ENCODE measurements around the gene MAD1L1. TPM values are rescaled to one million over a fixed set of nuclear protein-coding genes. Genes with fewer than 3 reads are reported as not detected.

MAD1L1 gene
- total and polyA plus RNA-seq, 2 donors (not counting 3 experiments of a cell fraction or from before 2014, with no cell fraction given), result 34.1 to 42.3 TPM

- no peak overlapping the region for H3K9ac ChIP-seq (replicated peaks; ENCODE audit: extremely low read depth, insufficient read depth, low read length)
- H3K27me3 ChIP-seq (ENCODE audit: control insufficient read depth in 2 of 2, insufficient read depth in 2 of 2, low read length in 2 of 2), result no peaks in the 10 kb centered on the region
- no peak for TF ChIP-seq GATA2 (IDR thresholded peaks at IDR 0.05; ENCODE audit: insufficient read depth, insufficient read length, low read depth, low read length)
- no peak for TF ChIP-seq POLR2A (IDR thresholded peaks at IDR 0.05; ENCODE audit: low read depth, low read length)
- no peak for TF ChIP-seq FOS (IDR thresholded peaks at IDR 0.05; ENCODE audit: borderline replicate concordance, insufficient read depth, low read length)
- TF ChIP-seq EZH2 (IDR thresholded peaks at IDR 0.05; ENCODE audit: borderline replicate concordance, low read depth, low read length, severe bottlenecking), result no peak
- intact Hi-C loops (cut with micrococcal nuclease), result no loop called here
- no peaks in the 10 kb centered on the region for H3K9me1 ChIP-seq (replicated peaks; ENCODE audit: control insufficient read depth, extremely low read depth, insufficient read depth, low read length)
- no peaks in the 10 kb centered on the region for H3K79me2 ChIP-seq (ENCODE audit: control insufficient read depth, insufficient read depth, low read length)
- no peak overlapping the region for H3K4me2 ChIP-seq (ENCODE audit: insufficient read depth, low read length)
- no peak overlapping the region for H3K4me3 ChIP-seq (replicated peaks in 1 of 3; ENCODE audit: insufficient read depth in 1 of 3, low read depth in 1 of 3, low read length in 3 of 3)
- no peaks in the 10 kb centered on the region for H4K20me1 ChIP-seq (replicated peaks; ENCODE audit: control insufficient read depth, extremely low read depth, insufficient read depth, low read length)
- H3K27ac ChIP-seq (ENCODE audit: insufficient read depth, low read depth, low read length), result no peak overlapping the region
- H3K9me3 ChIP-seq (replicated peaks; ENCODE audit: control insufficient read depth, insufficient read depth, low read length), result no peaks in the 10 kb centered on the region
- ChIA-PET CTCF (interaction anchor here (2.7 kb wide), 1 partner anchor 12 kb away, joined by 7 read pairs; no protein-coding TSS in a partner anchor), POLR2A (no interaction called here)
- no peak for FAIRE-seq
- H2AFZ ChIP-seq (ENCODE audit: low read depth, low read length), result no peak overlapping the region
- dilution Hi-C loops (cut with MboI; ENCODE audit: extremely low pct_ligation_motif_present, low sequenced_read_pairs), result no loop called here
- H3K36me3 ChIP-seq (ENCODE audit: control insufficient read depth in 2 of 2, extremely low read depth in 1 of 2, insufficient read depth in 2 of 2, low read length in 2 of 2), result no peaks in the 10 kb centered on the region
- DNase-seq (ENCODE audit: low read depth, low spot score), result no peak
- BruUV-seq (replicated peaks), result no TSS peak
- no peaks in the 10 kb centered on the region for H3K4me1 ChIP-seq (ENCODE audit: control insufficient read depth, extremely low read depth, insufficient read depth, low read length)
These were observed 337.7 kb downstream of the MAD1L1 start for GRCh38 chr7:1894906-1895663.

GRCh38 chr7:1894313-1894900 is 338.3 kb downstream of the MAD1L1 start:
- dilution Hi-C loops (cut with MboI; ENCODE audit: extremely low pct_ligation_motif_present, low sequenced_read_pairs), result no loop called here
- H3K4me2 ChIP-seq (ENCODE audit: insufficient read depth, low read length), result no peak overlapping the region
- H3K4me1 ChIP-seq (ENCODE audit: control insufficient read depth, extremely low read depth, insufficient read depth, low read length), result no peaks in the 10 kb centered on the region
- no peaks in the 10 kb centered on the region for H3K9me1 ChIP-seq (replicated peaks; ENCODE audit: control insufficient read depth, extremely low read depth, insufficient read depth, low read length)
- no peaks in the 10 kb centered on the region for H3K27me3 ChIP-seq (ENCODE audit: control insufficient read depth in 2 of 2, insufficient read depth in 2 of 2, low read length in 2 of 2)
- H2AFZ ChIP-seq (ENCODE audit: low read depth, low read length), result no peak overlapping the region
- H3K9ac ChIP-seq (replicated peaks; ENCODE audit: extremely low read depth, insufficient read depth, low read length), result no peak overlapping the region
- H3K4me3 ChIP-seq (replicated peaks in 1 of 3; ENCODE audit: insufficient read depth in 1 of 3, low read depth in 1 of 3, low read length in 3 of 3), result no peak overlapping the region
- H3K79me2 ChIP-seq (ENCODE audit: control insufficient read depth, insufficient read depth, low read length), result no peaks in the 10 kb centered on the region
- DNase-seq (ENCODE audit: low read depth, low spot score), result no peak
- intact Hi-C loops (cut with micrococcal nuclease), result no loop called here
- TF ChIP-seq POLR2AphosphoS5 (IDR thresholded peaks at IDR 0.05; ENCODE audit: insufficient read depth, low read depth, low read length), result no peak
- no peak for TF ChIP-seq MYC (IDR thresholded peaks at IDR 0.05; ENCODE audit: low read depth, low read length)
- TF ChIP-seq POLR2A (IDR thresholded peaks at IDR 0.05; ENCODE audit: low read depth, low read length), result no peak
- no peak for TF ChIP-seq CTCF (IDR thresholded peaks at IDR 0.05; ENCODE audit: extremely low read depth in 1 of 2, insufficient read depth in 1 of 2, low read depth in 1 of 2, low read length in 2 of 2)
- no peak for TF ChIP-seq MAX (IDR thresholded peaks at IDR 0.05; ENCODE audit: insufficient read depth, insufficient read length)
- TF ChIP-seq GATA2 (IDR thresholded peaks at IDR 0.05; ENCODE audit: insufficient read depth, insufficient read length, low read depth, low read length), result no peak
- BruUV-seq (replicated peaks), result no TSS peak
- H3K27ac ChIP-seq (ENCODE audit: insufficient read depth, low read depth, low read length), result no peak overlapping the region
- no peaks in the 10 kb centered on the region for H3K9me3 ChIP-seq (replicated peaks; ENCODE audit: control insufficient read depth, insufficient read depth, low read length)
- ChIA-PET CTCF (interaction anchor here (2.7 kb wide), 1 partner anchor 11 kb away, joined by 7 read pairs; no protein-coding TSS in a partner anchor), POLR2A (no interaction called here)
- H3K36me3 ChIP-seq (ENCODE audit: control insufficient read depth in 2 of 2, extremely low read depth in 1 of 2, insufficient read depth in 2 of 2, low read length in 2 of 2), result no peaks in the 10 kb centered on the region
- no peaks in the 10 kb centered on the region for H4K20me1 ChIP-seq (replicated peaks; ENCODE audit: control insufficient read depth, extremely low read depth, insufficient read depth, low read length)
- FAIRE-seq, result no peak
